HepG2 (cell line): Measurements from ENCODE around the gene NCOA5. TPM values are rescaled to one million over a fixed set of nuclear protein-coding genes. Genes with fewer than 3 reads are reported as not detected.

Experiments
- ATAC-seq: fragments of 200-7000 bp; cut with Tn5 transposase; 3 replicates; pipeline ENCODE4 v1.9.1; 2020; ENCODE audit warnings: mild to moderate bottlenecking, moderate library complexity
- BruUV-seq: library from RNA; stranded (reverse); fragments of 400-500 nt; replicated peaks from 2 replicates; lab custom pipeline; 2021; lab: Mats Ljungman, UMichigan
- CTCF ChIA-PET: fragments of 300-600 bp; formaldehyde crosslinking; extraction: SDS; loops from one replicate; lab custom pipeline; 2021; ENCODE audit warnings: low total read pairs, inconsistent platforms, low intra/inter-chr PET ratio; lab: Yijun Ruan, JAX
- POLR2A ChIA-PET: fragments of 350-600 bp; sonication (Branson Sonifier 250); formaldehyde crosslinking; loops from one replicate; lab custom pipeline; 2020; ENCODE audit warnings: antibody characterized with exemption, inconsistent platforms; lab: Yijun Ruan, JAX
- DNase-seq: peaks from one replicate; pipeline ENCODE4 v3.0.0-alpha.2; 2015; ENCODE audit warnings: low spot score
- FAIRE-seq: peaks from 3 replicates; lab custom pipeline; 2011; peaks lifted over from hg19 to GRCh38; lab: Jason Lieb, UNC
- H2AFZ ChIP-seq: one replicate; pipeline ENCODE4 v1.6.1; 2011; ENCODE audit warnings: low read length, inconsistent platforms
- H3K27ac ChIP-seq: fragments of 300-600 bp; 3 replicates; pipeline ENCODE4 v1.8.0; 2011; ENCODE audit warnings: mixed run types, mild to moderate bottlenecking, mixed read lengths, low read length, inconsistent platforms; ENCODE audit not compliant: insufficient read depth; ENCODE audit errors: extremely low read length
- H3K27me3 ChIP-seq, 2 experiments: fragments of 200-600 bp in 1 of 2; 2 replicates in 1 of 2; 3 replicates in 1 of 2; pipeline versions ENCODE4 v1.6.0 to v1.8.0; 2011; ENCODE audit warnings: low read length in 2 of 2, mild to moderate bottlenecking in 2 of 2, moderate library complexity in 2 of 2, inconsistent platforms in 1 of 2; ENCODE audit not compliant: insufficient read depth in 2 of 2, control insufficient read depth in 1 of 2
- H3K36me3 ChIP-seq, 2 experiments: fragments of 200-600 bp in 1 of 2; replicated peaks in 1 of 2; 2 replicates in 1 of 2; 3 replicates in 1 of 2; pipeline versions ENCODE4 v1.5.1 to v1.8.0; 2011; ENCODE audit warnings: low read length in 2 of 2, inconsistent platforms in 1 of 2; ENCODE audit not compliant: insufficient read depth in 2 of 2, control insufficient read depth in 1 of 2
- H3K4me1 ChIP-seq: 2 replicates; pipeline ENCODE4 v1.5.1; 2012; ENCODE audit warnings: low read length, inconsistent platforms; ENCODE audit not compliant: insufficient read depth
- H3K4me2 ChIP-seq: 2 replicates; pipeline ENCODE4 v1.6.0; 2011; ENCODE audit warnings: low read depth, low read length, inconsistent platforms
- H3K4me3 ChIP-seq, 3 experiments: fragments of 200-600 bp in 1 of 3; sonication (generic), shearing (Covaris generic) in 1 of 3; replicated peaks in 1 of 3; 2 replicates each; pipeline ENCODE4 v1.5.1; 2011 to 2016; ENCODE audit warnings: low read length in 3 of 3, inconsistent platforms in 2 of 3, low read depth in 2 of 3, mild to moderate bottlenecking in 2 of 3, control low read depth in 1 of 3, mixed read lengths in 1 of 3; ENCODE audit not compliant: insufficient read depth in 1 of 3
- H3K79me2 ChIP-seq: one replicate; pipeline ENCODE4 v1.6.1; 2011; ENCODE audit warnings: low read length, inconsistent platforms; ENCODE audit not compliant: insufficient read depth
- H3K9ac ChIP-seq: 2 replicates; pipeline ENCODE4 v1.6.0; 2011; ENCODE audit warnings: mild to moderate bottlenecking, low read depth, low read length, inconsistent platforms; ENCODE audit not compliant: insufficient read depth
- H3K9me3 ChIP-seq: 2 replicates; pipeline ENCODE4 v1.5.1; 2012; ENCODE audit warnings: mild to moderate bottlenecking, low read length
- H4K20me1 ChIP-seq: 2 replicates; pipeline ENCODE4 v1.6.0; 2011; ENCODE audit warnings: inconsistent platforms, mild to moderate bottlenecking, low read length, moderate library complexity; ENCODE audit not compliant: insufficient read depth
- EZH2 ChIP-seq: conservative IDR thresholded peaks from 2 replicates; pipeline ENCODE4 v1.6.1; 2012; ENCODE audit warnings: mild to moderate bottlenecking, low read depth, low read length, moderate library complexity
- GABPA ChIP-seq, 2 experiments: IDR thresholded peaks; 2 replicates each; pipeline ENCODE4 v1.6.1; 2011 to 2016; ENCODE audit warnings: low read depth in 2 of 2, low read length in 1 of 2, missing biosample characterization in 1 of 2, missing genetic modification characterization in 1 of 2
- KDM1A ChIP-seq: IDR thresholded peaks from 2 replicates; pipeline ENCODE4 v1.6.1; 2016; ENCODE audit warnings: missing compliant biosample characterization
- NFRKB ChIP-seq: fragments of 450-650 bp; IDR thresholded peaks from 2 replicates; pipeline ENCODE4 v1.6.1; 2017
- whole genome bisulfite sequencing: methylation state at CpG from one replicate; pipeline ENCODE4 v1.1.6; 2017; ENCODE audit warnings: low lambda C conversion rate; 5-methylcytosine and 5-hydroxymethylcytosine counted together
- in situ Hi-C: cut with HindIII; loops from 2 replicates; pipeline ENCODE4 v1.10.0; 2017; ENCODE audit warnings: low pct_unique_long_range_greater_than_20kb; ENCODE audit not compliant: extremely low pct_ligation_motif_present
- intact Hi-C: fragments of 100-400 bp; cut with micrococcal nuclease; formaldehyde crosslinking; loops from one replicate; pipeline ENCODE4 v1.10.0; 2022; ENCODE audit not compliant: unreplicated experiment
- polyA plus RNA-seq, 8 experiments: library from polyadenylated mRNA; depleted of rRNA in 3 of 8; stranded (reverse) in 7 of 8; unstranded in 1 of 8; fragments of >200 nt; fragmentation: Illumina TruSeq in 4 of 8; extraction: Trizol in 4 of 8; gene quantifications; 2 replicates each; pipeline versions ENCODE4 v1.2.1 to v1.2.3, GENCODE V29; 2011 to 2016; ENCODE audit warnings: low read depth in 4 of 8, missing spikeins in 1 of 8, mixed read lengths in 1 of 8; ENCODE audit not compliant: insufficient read depth in 1 of 8
- total RNA-seq, 5 experiments: library from RNA; depleted of rRNA; stranded (reverse); fragments of >200 nt; fragmentation: Illumina TruSeq; extraction: Trizol; gene quantifications; 2 replicates each; pipeline ENCODE4 v1.2.3, GENCODE V29; 2016; ENCODE audit warnings: low read depth in 1 of 5
- TF ChIP-seq, protein P1 (sequence below), 2 experiments: IDR thresholded peaks; 2 replicates each; pipeline ENCODE4 v1.6.1; 2011 to 2012; ENCODE audit warnings: low read length in 2 of 2, borderline replicate concordance in 1 of 2, low read depth in 1 of 2, mild to moderate bottlenecking in 1 of 2, moderate library complexity in 1 of 2

Gene NCOA5
- total and polyA plus RNA-seq, 2 of the 13 experiments (the other 11 are each of a cell fraction or from before 2014, with no cell fraction given): 16.5 to 28.4 TPM

DNA sequence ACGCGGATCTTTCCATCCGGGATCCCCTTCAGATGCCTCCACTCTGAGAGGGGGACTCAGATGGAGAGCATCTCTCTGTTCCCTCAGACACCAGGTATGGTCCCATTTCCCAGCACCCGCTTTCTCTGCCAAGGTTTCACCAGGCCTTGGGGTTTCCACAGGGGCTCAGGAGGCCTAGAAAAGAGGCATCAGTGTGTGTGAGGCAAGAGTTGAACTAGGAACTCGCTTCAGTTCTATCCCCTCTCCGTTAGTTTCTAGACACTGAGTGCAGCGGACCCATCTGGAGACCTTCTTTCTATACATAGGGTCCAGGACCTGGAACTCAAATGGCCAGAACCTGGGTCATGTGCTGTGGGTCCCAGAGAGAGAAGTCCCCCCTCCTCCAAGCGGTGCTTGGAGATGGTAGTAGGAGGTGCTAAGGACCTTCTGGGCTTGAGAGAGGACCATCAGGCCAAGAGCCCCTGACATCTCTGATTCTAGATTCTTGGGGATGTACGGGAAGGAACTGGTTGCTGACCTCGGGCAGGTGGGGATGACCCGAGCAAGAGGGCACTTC is 58.7 kb downstream of the NCOA5 start:
- no peaks in the 10 kb centered on the region for H3K9me3 ChIP-seq
- no peaks in the 10 kb centered on the region for H3K4me1 ChIP-seq
- FAIRE-seq: no peak
- no peak overlapping the region for H3K4me3 ChIP-seq
- no peak overlapping the region for H3K9ac ChIP-seq
- ChIA-PET POLR2A (no interaction called here), CTCF (interaction anchor here (1.0 kb wide), 1 partner anchor 8 kb away, joined by 3 read pairs; no protein-coding TSS in a partner anchor)
- no peak overlapping the region for H2AFZ ChIP-seq
- peaks cover 31% of the 10 kb centered on the region for H4K20me1 ChIP-seq
- DNase-seq: no peak
- no TSS peak for BruUV-seq
- no peaks in the 10 kb centered on the region for H3K79me2 ChIP-seq
- TF ChIP-seq EZH2: peak; percentile 59
- no peak for TF ChIP-seq KDM1A (CRISPR knock-in tag)
- H3K36me3 ChIP-seq: no peaks in the 10 kb centered on the region
- intact Hi-C loops: no loop called here
- in situ Hi-C loops: no loop called here
- H3K27me3 ChIP-seq: peaks cover 7 to 32% of the 10 kb centered on the region in 2 experiments
- no peak for ATAC-seq
- H3K27ac ChIP-seq: no peak overlapping the region
- WGBS: 21% methylated on average over 11 of the region's 11 CpGs
- H3K4me2 ChIP-seq: no peak overlapping the region

DNA sequence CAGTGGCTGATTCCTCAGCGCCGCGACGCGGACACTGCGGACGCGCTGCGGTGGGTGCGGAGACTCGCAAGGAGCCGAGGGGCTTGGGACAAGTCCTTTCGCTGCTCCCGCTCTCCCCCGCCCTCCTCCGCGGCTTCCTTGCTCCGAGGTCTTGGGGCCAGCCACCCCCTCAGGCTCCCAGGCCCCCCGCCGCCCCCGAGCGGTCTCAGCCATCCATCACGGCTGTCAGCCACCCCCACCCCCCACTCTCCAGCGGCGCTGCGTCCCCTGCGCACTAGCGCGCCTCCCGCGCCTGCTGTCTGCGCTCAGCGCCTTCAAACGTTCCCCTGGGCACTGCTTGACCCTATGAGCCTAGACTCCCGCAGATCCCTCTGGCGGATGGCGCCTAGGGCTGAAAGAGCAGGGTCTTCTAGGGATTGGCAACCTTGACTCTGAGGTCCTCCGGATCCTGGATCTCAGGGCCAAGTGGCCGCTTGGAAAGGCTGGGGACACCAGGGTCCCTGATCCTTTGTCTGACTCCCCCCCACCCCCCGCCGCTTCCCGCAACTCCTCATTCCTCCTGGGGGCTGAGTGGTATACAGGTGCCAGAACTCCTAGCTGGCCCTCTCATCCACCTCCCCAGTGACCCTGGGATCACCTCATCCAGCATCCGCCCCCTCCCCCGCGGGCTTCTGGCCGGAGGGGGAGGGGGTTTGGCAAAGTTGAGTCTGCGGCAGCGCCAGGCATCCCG is 59.3 kb downstream of the NCOA5 start:
- CTCF ChIA-PET: no interaction called here
- ATAC-seq (no peak), FAIRE-seq (no peak), DNase-seq (no peak)
- no peaks in the 10 kb centered on the region for H3K4me1 ChIP-seq
- no peak overlapping the region for H3K4me3 ChIP-seq
- POLR2A ChIA-PET: no interaction called here
- BruUV-seq: no TSS peak
- H3K9ac ChIP-seq: no peak overlapping the region
- in situ Hi-C loops (no loop called here), intact Hi-C loops (no loop called here)
- no peak overlapping the region for H3K27ac ChIP-seq
- no peak for TF ChIP-seq NFRKB
- TF ChIP-seq, protein P1, sequence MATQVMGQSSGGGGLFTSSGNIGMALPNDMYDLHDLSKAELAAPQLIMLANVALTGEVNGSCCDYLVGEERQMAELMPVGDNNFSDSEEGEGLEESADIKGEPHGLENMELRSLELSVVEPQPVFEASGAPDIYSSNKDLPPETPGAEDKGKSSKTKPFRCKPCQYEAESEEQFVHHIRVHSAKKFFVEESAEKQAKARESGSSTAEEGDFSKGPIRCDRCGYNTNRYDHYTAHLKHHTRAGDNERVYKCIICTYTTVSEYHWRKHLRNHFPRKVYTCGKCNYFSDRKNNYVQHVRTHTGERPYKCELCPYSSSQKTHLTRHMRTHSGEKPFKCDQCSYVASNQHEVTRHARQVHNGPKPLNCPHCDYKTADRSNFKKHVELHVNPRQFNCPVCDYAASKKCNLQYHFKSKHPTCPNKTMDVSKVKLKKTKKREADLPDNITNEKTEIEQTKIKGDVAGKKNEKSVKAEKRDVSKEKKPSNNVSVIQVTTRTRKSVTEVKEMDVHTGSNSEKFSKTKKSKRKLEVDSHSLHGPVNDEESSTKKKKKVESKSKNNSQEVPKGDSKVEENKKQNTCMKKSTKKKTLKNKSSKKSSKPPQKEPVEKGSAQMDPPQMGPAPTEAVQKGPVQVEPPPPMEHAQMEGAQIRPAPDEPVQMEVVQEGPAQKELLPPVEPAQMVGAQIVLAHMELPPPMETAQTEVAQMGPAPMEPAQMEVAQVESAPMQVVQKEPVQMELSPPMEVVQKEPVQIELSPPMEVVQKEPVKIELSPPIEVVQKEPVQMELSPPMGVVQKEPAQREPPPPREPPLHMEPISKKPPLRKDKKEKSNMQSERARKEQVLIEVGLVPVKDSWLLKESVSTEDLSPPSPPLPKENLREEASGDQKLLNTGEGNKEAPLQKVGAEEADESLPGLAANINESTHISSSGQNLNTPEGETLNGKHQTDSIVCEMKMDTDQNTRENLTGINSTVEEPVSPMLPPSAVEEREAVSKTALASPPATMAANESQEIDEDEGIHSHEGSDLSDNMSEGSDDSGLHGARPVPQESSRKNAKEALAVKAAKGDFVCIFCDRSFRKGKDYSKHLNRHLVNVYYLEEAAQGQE (IDR thresholded peaks at IDR 0.05; ENCODE audit: borderline replicate concordance in 1 of 2, low read depth in 1 of 2, low read length in 2 of 2): peak in 1 of 2 experiments; percentile 16; a peak in 3 of 4 replicates
- TF ChIP-seq GABPA (IDR thresholded peaks at IDR 0.05; ENCODE audit: low read depth, low read length): 0 out of 2 replicates have a peak, but pooled peaks have one; percentile 11
- no peak for TF ChIP-seq GABPA (CRISPR knock-in tag; IDR thresholded peaks at IDR 0.05; ENCODE audit: low read depth)
- peaks cover 7 to 32% of the 10 kb centered on the region in 2 experiments for H3K27me3 ChIP-seq
- H3K4me2 ChIP-seq: no peak overlapping the region
- no peak overlapping the region for H2AFZ ChIP-seq
- H4K20me1 ChIP-seq: peaks cover 31% of the 10 kb centered on the region
- no peaks in the 10 kb centered on the region for H3K9me3 ChIP-seq
- no peaks in the 10 kb centered on the region for H3K36me3 ChIP-seq
- no peaks in the 10 kb centered on the region for H3K79me2 ChIP-seq
- 52% methylated on average over 49 of the region's 49 CpGs for WGBS
